Small intestine (tissue), 7 donors: Measurements from ENCODE around the gene STXBP6. TPM values are rescaled to one million over a fixed set of nuclear protein-coding genes. Genes with fewer than 3 reads are reported as not detected.
"Not testable (repeated sequence)": the region's sequence is repeated elsewhere in the genome, so short reads cannot be mapped to it uniquely, and the experiment has no call there.

Experiments
- DNase-seq, 2 donors: peaks; one replicate each; pipeline versions ENCODE4 v3.0.0 to v3.0.0-alpha.2; 2013
- FAIRE-seq: peaks from 2 replicates; lab custom pipeline; 2012; peaks lifted over from hg19 to GRCh38; lab: Jason Lieb, UNC
- H3K27ac ChIP-seq, 3 donors: one replicate each; pipeline ENCODE4 v1.5.1; 2013; ENCODE audit warnings: low read length in 2 of 3, mild to moderate bottlenecking in 2 of 3, control low read depth in 1 of 3, inconsistent platforms in 1 of 3, low read depth in 1 of 3, moderate library complexity in 1 of 3
- H3K27me3 ChIP-seq, 3 donors: one replicate each; pipeline ENCODE4 v1.6.1; 2013; ENCODE audit warnings: low read length in 3 of 3, inconsistent platforms in 1 of 3; ENCODE audit not compliant: control insufficient read depth in 3 of 3, insufficient read depth in 3 of 3
- H3K36me3 ChIP-seq, 3 donors: one replicate each; pipeline ENCODE4 v1.6.1; 2013; ENCODE audit warnings: low read length in 3 of 3, inconsistent platforms in 1 of 3, low read depth in 1 of 3, mild to moderate bottlenecking in 1 of 3, moderate library complexity in 1 of 3; ENCODE audit not compliant: control insufficient read depth in 3 of 3, insufficient read depth in 2 of 3
- H3K4me1 ChIP-seq, 3 donors: one replicate each; pipeline ENCODE4 v1.6.1; 2013; ENCODE audit warnings: low read length in 2 of 3, inconsistent platforms in 1 of 3, low read depth in 1 of 3, mild to moderate bottlenecking in 1 of 3, moderate library complexity in 1 of 3; ENCODE audit not compliant: control insufficient read depth in 3 of 3, insufficient read depth in 2 of 3
- H3K4me3 ChIP-seq, 3 donors: one replicate each; pipeline ENCODE4 v1.5.1; 2013; ENCODE audit warnings: low read length in 3 of 3, control low read depth in 1 of 3, inconsistent platforms in 1 of 3, low read depth in 1 of 3, mild to moderate bottlenecking in 1 of 3, moderate library complexity in 1 of 3
- H3K9me3 ChIP-seq, 2 donors: one replicate each; pipeline ENCODE4 v1.6.1; 2013; ENCODE audit warnings: low read depth in 1 of 2, low read length in 1 of 2; ENCODE audit not compliant: control insufficient read depth in 2 of 2, insufficient read depth in 1 of 2
- WGBS, 3 donors: extraction: QIAGEN DNeasy Blood & Tissue Kit; methylation state at CpG; one replicate each; pipeline ENCODE4 v1.1.7; 2013; 5-methylcytosine and 5-hydroxymethylcytosine counted together
- polyA plus RNA-seq, 4 donors: library from polyadenylated mRNA; stranded (reverse) in 3 of 4; unstranded in 1 of 4; fragments of 200-250 nt in 3 of 4; fragments of 120-200 nt in 1 of 4; gene quantifications; one replicate each; pipeline versions ENCODE4 v1.2.1 to v1.2.3, GENCODE V29; 2013
- donor health status: healthy with polysubstance abuse.
- donor health status: control.
- donor health status: control.
- donor health status: Bipolar disorder and iron deficiency.
- donor health status: healthy.

Gene STXBP6
- polyA plus RNA-seq, 4 donors, result 12.7 to 53.7 (median 24.0) TPM

DNA sequence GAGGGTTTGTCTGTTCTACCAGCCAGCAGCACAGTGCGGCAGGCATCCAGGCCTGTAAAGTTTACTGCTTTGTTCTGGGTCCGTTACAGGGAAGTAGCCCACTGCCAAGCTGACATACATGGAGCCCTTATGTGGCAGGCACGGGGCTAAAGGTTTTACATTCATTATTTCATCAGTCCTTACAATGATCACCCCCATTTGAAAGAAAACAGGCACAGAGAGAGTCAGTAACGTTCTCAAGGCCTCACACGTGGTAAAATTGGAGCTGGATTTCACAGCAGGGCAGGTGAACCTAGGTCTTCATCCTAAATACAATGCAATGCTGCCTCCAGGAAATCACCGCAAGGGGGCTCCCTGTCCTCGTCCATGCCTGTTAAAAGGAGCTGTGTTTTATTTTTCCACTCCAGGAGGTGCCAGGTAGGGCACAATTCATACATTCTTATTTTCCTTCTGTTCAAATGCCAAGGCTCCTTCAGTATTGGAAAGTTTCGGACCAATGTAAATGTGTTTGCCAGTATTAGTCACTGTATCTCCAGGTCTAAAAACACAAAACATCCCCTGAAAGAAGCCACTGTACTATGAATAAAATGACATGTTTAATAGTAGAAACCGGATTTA lies 243.8 kb downstream of the STXBP6 start:
- no peak overlapping the region for H3K27ac ChIP-seq
- H3K9me3 ChIP-seq, result no peaks in the 10 kb centered on the region
- FAIRE-seq, result no peak
- peak; percentile 82 to 87 for DNase-seq
- peaks cover 0 to 45% (median 2%) of the 10 kb centered on the region in 3 donors for H3K4me1 ChIP-seq
- H3K27me3 ChIP-seq, result no peaks in the 10 kb centered on the region
- 24 to 41% (median 27%) methylated on average over 9 of the region's 9 CpGs for WGBS, 3 donors
- H3K36me3 ChIP-seq, result no peaks in the 10 kb centered on the region
- no peak overlapping the region for H3K4me3 ChIP-seq

- WGBS, 3 donors, result 46 to 58% (median 53%) methylated on average over 3 of the region's 3 CpGs
- Histone ChIP-seq H3K4me1 (peaks cover 0 to 36% (median 2%) of the 10 kb centered on the region in 3 donors), H3K36me3 (no peaks in the 10 kb centered on the region), H3K27me3 (no peaks in the 10 kb centered on the region), H3K4me3 (no peak overlapping the region), H3K9me3 (no peaks in the 10 kb centered on the region), H3K27ac (peak overlapping the region in 1 of 3 donors; percentile 8)
- FAIRE-seq (no peak), DNase-seq (peak; percentile 55 to 64)
Observed at GRCh38 chr14:24804552-24805212, 245.3 kb downstream of the STXBP6 start.

GRCh38 chr14:24803933-24804494 lies 245.9 kb downstream of the STXBP6 start:
- Histone ChIP-seq H3K27me3 (no peaks in the 10 kb centered on the region), H3K4me3 (no peak overlapping the region), H3K4me1 (peaks cover 0 to 36% (median 2%) of the 10 kb centered on the region in 3 donors), H3K36me3 (no peaks in the 10 kb centered on the region), H3K9me3 (no peaks in the 10 kb centered on the region), H3K27ac (no peak overlapping the region)
- FAIRE-seq (no peak), DNase-seq (no peak)
- 81 to 84% (median 83%) methylated on average over 10 of the region's 10 CpGs for WGBS, 3 donors

DNA sequence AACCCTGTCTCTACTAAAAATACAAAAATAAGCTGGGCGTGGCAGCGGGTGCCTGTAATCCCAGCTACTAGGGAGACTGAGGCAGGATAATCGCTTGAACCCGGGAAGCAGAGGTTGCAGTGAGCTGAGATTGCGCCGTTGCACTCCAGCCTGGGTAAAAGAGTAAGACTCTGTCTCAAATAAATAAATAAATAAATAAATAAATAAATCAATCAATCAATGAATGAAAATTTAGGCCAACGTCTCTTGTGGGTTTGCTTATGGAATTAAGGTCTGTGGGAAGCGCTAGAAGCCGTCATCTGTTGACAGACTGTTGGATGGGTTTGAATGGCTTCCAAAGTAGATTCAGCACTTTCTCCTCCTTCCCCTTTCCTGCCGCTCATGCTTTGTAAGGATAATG lies 246.5 kb downstream of the STXBP6 start:
- H3K27ac ChIP-seq, H3K27me3 ChIP-seq, H3K36me3 ChIP-seq, FAIRE-seq, H3K4me3 ChIP-seq, DNase-seq, H3K9me3 ChIP-seq: not testable (repeated sequence)
- peaks cover 0 to 30% (median 2%) of the 10 kb centered on the region in 3 donors for H3K4me1 ChIP-seq
- 93 to 94% (median 93%) methylated on average over 10 of the region's 10 CpGs for WGBS, 3 donors

- FAIRE-seq (no peak), DNase-seq (no peak)
- Histone ChIP-seq H3K4me3 (no peak overlapping the region), H3K27me3 (no peaks in the 10 kb centered on the region), H3K36me3 (no peaks in the 10 kb centered on the region), H3K27ac (no peak overlapping the region), H3K4me1 (peaks cover 0 to 26% (median 0%) of the 10 kb centered on the region in 3 donors), H3K9me3 (no peaks in the 10 kb centered on the region)
- WGBS, 3 donors, result 88 to 100% (median 92%) methylated on average over 5 of the region's 5 CpGs
Observed at GRCh38 chr14:24802236-24802635, 247.7 kb downstream of the STXBP6 start.

DNA sequence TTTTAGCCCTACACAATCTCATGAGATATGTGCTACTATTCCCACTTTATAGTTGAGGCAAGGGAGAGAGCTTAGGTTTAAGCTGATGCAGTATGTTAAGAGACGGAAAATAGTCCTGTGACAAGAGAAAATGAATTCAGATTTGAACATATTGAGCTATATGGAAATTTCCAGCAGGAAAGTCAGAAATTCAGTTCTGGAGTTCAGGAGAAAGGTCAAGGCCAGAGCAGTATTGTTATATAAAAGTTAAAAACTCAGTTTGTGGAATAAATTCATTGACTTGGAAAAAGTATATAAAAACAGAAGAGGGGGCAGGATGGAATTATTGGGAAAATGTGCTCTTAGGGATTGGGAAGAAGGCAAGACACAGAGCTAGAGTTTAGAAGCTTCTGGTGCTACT lies 248.9 kb downstream of the STXBP6 start:
- Histone ChIP-seq H3K4me1 (peaks cover 0 to 20% (median 0%) of the 10 kb centered on the region in 3 donors), H3K36me3 (no peaks in the 10 kb centered on the region), H3K27ac (no peak overlapping the region), H3K4me3 (no peak overlapping the region), H3K27me3 (no peaks in the 10 kb centered on the region), H3K9me3 (no peaks in the 10 kb centered on the region)
- WGBS, 3 donors, result 89 to 97% (median 93%) methylated on average over 1 of the region's 1 CpG
- no peak for FAIRE-seq
- DNase-seq, result no peak

GRCh38 chr14:24798911-24799462 lies 251.0 kb downstream of the STXBP6 start:
- Histone ChIP-seq H3K36me3 (no peaks in the 10 kb centered on the region), H3K9me3 (no peaks in the 10 kb centered on the region), H3K27me3 (no peaks in the 10 kb centered on the region), H3K4me3 (no peak overlapping the region), H3K4me1 (peaks cover 0 to under 1% (median 0%) of the 10 kb centered on the region in 3 donors), H3K27ac (no peak overlapping the region)
- WGBS, 3 donors, result 73 to 86% (median 77%) methylated on average over 6 of the region's 6 CpGs
- DNase-seq, result no peak
- FAIRE-seq, result no peak

DNA sequence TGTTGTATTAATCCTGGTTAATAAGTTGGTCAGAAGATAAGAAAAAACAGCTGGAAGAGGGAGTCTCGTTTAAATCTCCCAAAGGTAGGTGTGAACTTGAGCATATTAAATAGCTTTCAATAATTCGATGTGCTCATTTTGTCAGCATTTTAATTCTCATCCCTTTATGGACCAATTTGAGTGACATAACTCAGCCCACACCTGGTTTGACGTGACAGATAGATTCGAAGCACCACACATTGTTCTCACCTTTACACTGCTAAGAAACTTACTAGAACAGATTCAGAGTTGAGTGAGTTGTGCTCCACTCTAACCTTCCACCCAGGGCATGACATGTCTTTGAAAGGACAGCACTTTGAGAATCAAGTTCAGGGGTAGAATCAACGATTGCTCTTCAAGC lies 254.5 kb downstream of the STXBP6 start:
- no peak overlapping the region for H3K4me3 ChIP-seq
- H3K36me3 ChIP-seq, result no peaks in the 10 kb centered on the region
- H3K4me1 ChIP-seq, result no peaks in the 10 kb centered on the region
- DNase-seq (no peak), FAIRE-seq (no peak)
- H3K27ac ChIP-seq, result no peak overlapping the region
- WGBS, 3 donors, result 87 to 93% (median 89%) methylated on average over 5 of the region's 5 CpGs
- H3K9me3 ChIP-seq, result no peaks in the 10 kb centered on the region
- H3K27me3 ChIP-seq, result no peaks in the 10 kb centered on the region
